Liver (tissue), 3 donors: ENCODE data around the gene BRINP3.

Experiments
- FOXA1 ChIP-seq: IDR thresholded peaks from 2 replicates; pipeline ENCODE4 v1.6.1; 2016; ENCODE audit warnings: antibody characterized with exemption
- FOXA2 ChIP-seq: IDR thresholded peaks from 2 replicates; pipeline ENCODE4 v1.6.1; 2016; ENCODE audit warnings: antibody characterized with exemption
- HNF4A ChIP-seq, 2 donors: conservative IDR thresholded peaks; 2 replicates each; pipeline ENCODE4 v1.6.1; 2016; ENCODE audit warnings: antibody characterized with exemption in 2 of 2, mild to moderate bottlenecking in 2 of 2
- MAX ChIP-seq: IDR thresholded peaks from 2 replicates; pipeline ENCODE4 v1.6.1; 2016; ENCODE audit warnings: antibody characterized with exemption
- RAD21 ChIP-seq, 2 donors: IDR thresholded peaks; 2 replicates each; pipeline ENCODE4 v1.6.1; 2016; ENCODE audit warnings: antibody characterized with exemption in 2 of 2, mild to moderate bottlenecking in 2 of 2
- RXRA ChIP-seq, 2 donors: IDR thresholded peaks; 2 replicates each; pipeline ENCODE4 v1.6.1; 2017 to 2018; ENCODE audit warnings: antibody characterized with exemption in 2 of 2, mild to moderate bottlenecking in 1 of 2
- SP1 ChIP-seq: IDR thresholded peaks from 2 replicates; pipeline ENCODE4 v1.6.1; 2018; ENCODE audit warnings: antibody characterized with exemption, mild to moderate bottlenecking
- YY1 ChIP-seq: IDR thresholded peaks from 2 replicates; pipeline ENCODE4 v1.6.1; 2016; ENCODE audit warnings: antibody characterized with exemption, mild to moderate bottlenecking
- TF ChIP-seq, protein P1 (sequence below): fragments of 150-350 bp; IDR thresholded peaks from 2 replicates; pipeline ENCODE4 v1.5.1; 2017; ENCODE audit warnings: improper control_type of control experiment, low read depth, low read length; ENCODE audit not compliant: missing input control
- TF ChIP-seq, protein P2 (sequence below): IDR thresholded peaks from 2 replicates; pipeline ENCODE4 v1.6.1; 2016; ENCODE audit warnings: antibody characterized with exemption, mild to moderate bottlenecking
- donor health status: healthy.
- donor health status: healthy.

DNA sequence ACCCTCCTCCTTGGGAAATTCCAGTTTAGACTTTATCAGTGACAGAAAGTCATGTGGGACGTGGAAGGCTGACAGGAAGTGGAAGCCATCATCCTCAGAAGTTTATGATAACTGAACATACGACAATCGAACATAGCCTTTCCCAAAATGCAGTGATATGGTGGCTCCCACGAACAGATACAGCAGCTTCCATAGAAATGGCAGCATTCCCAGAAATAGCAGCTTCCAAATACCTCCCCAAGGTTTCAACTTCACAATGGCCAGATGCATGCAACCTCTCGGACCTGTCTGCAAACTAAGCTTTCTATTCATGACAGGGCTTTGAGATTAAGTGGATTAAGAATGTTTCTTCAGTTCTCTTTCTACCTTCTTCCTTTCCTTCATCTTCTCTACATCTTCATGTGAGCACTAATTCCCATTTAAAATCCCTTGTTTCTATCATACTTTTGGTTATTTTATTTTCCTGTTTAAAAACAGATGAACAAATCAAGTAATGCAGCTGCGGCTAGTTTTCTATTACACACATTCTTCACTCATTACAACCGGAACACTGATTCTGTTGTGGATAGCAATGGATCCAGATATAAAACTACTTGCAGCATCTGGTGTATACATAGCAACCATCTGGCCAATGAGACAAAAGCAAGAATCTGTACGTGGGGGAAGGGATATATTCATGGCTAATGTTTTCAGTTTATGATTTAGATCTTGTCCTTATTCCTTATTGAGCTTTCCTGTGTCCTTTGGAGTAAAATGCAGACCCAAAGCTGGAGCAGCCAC lies 304.8 kb downstream of the BRINP3 start:
- no peak for TF ChIP-seq RXRA (IDR thresholded peaks at IDR 0.05)
- TF ChIP-seq, protein P1, sequence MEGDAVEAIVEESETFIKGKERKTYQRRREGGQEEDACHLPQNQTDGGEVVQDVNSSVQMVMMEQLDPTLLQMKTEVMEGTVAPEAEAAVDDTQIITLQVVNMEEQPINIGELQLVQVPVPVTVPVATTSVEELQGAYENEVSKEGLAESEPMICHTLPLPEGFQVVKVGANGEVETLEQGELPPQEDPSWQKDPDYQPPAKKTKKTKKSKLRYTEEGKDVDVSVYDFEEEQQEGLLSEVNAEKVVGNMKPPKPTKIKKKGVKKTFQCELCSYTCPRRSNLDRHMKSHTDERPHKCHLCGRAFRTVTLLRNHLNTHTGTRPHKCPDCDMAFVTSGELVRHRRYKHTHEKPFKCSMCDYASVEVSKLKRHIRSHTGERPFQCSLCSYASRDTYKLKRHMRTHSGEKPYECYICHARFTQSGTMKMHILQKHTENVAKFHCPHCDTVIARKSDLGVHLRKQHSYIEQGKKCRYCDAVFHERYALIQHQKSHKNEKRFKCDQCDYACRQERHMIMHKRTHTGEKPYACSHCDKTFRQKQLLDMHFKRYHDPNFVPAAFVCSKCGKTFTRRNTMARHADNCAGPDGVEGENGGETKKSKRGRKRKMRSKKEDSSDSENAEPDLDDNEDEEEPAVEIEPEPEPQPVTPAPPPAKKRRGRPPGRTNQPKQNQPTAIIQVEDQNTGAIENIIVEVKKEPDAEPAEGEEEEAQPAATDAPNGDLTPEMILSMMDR, result no peak
- no peak for TF ChIP-seq RAD21 (IDR thresholded peaks at IDR 0.05)
- TF ChIP-seq YY1, result no peak
- TF ChIP-seq, protein P2, sequence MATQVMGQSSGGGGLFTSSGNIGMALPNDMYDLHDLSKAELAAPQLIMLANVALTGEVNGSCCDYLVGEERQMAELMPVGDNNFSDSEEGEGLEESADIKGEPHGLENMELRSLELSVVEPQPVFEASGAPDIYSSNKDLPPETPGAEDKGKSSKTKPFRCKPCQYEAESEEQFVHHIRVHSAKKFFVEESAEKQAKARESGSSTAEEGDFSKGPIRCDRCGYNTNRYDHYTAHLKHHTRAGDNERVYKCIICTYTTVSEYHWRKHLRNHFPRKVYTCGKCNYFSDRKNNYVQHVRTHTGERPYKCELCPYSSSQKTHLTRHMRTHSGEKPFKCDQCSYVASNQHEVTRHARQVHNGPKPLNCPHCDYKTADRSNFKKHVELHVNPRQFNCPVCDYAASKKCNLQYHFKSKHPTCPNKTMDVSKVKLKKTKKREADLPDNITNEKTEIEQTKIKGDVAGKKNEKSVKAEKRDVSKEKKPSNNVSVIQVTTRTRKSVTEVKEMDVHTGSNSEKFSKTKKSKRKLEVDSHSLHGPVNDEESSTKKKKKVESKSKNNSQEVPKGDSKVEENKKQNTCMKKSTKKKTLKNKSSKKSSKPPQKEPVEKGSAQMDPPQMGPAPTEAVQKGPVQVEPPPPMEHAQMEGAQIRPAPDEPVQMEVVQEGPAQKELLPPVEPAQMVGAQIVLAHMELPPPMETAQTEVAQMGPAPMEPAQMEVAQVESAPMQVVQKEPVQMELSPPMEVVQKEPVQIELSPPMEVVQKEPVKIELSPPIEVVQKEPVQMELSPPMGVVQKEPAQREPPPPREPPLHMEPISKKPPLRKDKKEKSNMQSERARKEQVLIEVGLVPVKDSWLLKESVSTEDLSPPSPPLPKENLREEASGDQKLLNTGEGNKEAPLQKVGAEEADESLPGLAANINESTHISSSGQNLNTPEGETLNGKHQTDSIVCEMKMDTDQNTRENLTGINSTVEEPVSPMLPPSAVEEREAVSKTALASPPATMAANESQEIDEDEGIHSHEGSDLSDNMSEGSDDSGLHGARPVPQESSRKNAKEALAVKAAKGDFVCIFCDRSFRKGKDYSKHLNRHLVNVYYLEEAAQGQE, result no peak
- TF ChIP-seq FOXA2, result no peak
- TF ChIP-seq FOXA1, result no peak
- no peak for TF ChIP-seq SP1
- no peak for TF ChIP-seq MAX
- TF ChIP-seq HNF4A (conservative IDR thresholded peaks at IDR 0.05), result no peak
